Stimulated activated CD8-positive, alpha-beta memory T cell treated with anti-CD3 and anti-CD28 coated beads, Interleukin-7, amount 100 ng/mL, for 24 hours (primary cell): ENCODE data around the gene ATG9B.

ENCODE experiments used
- DNase-seq: peaks from one replicate; pipeline ENCODE4 v3.0.0-alpha.2; 2020; ENCODE audit warnings: low read depth

ATG9B gene, protein sequence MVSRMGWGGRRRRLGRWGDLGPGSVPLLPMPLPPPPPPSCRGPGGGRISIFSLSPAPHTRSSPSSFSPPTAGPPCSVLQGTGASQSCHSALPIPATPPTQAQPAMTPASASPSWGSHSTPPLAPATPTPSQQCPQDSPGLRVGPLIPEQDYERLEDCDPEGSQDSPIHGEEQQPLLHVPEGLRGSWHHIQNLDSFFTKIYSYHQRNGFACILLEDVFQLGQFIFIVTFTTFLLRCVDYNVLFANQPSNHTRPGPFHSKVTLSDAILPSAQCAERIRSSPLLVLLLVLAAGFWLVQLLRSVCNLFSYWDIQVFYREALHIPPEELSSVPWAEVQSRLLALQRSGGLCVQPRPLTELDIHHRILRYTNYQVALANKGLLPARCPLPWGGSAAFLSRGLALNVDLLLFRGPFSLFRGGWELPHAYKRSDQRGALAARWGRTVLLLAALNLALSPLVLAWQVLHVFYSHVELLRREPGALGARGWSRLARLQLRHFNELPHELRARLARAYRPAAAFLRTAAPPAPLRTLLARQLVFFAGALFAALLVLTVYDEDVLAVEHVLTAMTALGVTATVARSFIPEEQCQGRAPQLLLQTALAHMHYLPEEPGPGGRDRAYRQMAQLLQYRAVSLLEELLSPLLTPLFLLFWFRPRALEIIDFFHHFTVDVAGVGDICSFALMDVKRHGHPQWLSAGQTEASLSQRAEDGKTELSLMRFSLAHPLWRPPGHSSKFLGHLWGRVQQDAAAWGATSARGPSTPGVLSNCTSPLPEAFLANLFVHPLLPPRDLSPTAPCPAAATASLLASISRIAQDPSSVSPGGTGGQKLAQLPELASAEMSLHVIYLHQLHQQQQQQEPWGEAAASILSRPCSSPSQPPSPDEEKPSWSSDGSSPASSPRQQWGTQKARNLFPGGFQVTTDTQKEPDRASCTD

DNA sequence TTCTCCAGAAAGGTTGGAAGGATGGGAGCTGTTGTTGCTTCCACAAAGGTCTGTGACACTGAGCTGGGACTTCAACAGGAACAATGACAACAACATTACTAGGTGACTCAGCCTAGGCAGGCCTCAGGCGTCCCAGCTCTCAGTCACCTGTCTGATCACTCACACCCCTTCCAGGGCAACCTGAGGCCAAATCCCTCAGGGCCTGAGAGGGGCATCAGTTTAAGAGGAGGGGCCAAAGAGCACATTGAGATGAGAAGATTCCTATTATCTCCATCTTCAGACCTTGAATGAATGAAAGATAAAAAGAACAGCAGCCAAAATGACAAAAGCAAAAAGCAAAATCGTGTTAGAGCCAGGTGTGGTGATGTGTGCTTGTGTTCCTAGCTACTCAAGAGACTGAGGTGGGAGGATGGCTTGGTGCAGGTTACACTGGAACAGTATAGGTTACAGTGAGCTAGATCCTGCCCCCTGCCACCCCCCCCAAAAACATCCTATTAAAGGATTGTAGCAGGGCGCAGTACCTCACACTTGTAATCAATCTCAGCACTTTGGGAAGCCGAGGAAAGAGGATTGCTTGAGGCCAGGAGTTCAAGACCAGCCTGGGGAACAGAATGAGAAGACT is at the start of gene ATG9B:
Gene ATG9B, minus strand, starts transcription at position 60 of the 622 bp plus-strand sequence. CDS start 71 bp downstream, outside the sequence.
- DNase-seq = no peak

DNA sequence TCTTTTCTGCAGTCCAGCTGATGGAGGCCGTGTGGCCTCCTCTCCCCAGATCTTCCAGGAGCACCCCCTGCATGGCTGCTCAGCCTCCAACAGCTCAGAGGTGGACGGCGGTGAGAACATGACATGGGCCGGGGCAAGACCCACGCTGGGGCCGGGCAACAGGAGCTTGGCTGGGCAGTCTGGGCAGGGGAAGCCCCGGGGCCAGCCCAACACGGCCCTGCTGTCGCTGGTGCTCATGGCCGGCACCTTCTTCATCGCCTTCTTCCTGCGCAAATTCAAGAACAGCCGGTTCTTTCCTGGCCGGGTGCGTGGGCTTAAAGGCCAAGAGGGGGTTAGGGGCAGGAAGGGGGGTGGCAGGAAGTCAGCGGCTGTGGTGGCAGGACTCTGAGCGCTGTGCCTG is 49.7 kb upstream of the ATG9B start:
- no peak for DNase-seq

DNA sequence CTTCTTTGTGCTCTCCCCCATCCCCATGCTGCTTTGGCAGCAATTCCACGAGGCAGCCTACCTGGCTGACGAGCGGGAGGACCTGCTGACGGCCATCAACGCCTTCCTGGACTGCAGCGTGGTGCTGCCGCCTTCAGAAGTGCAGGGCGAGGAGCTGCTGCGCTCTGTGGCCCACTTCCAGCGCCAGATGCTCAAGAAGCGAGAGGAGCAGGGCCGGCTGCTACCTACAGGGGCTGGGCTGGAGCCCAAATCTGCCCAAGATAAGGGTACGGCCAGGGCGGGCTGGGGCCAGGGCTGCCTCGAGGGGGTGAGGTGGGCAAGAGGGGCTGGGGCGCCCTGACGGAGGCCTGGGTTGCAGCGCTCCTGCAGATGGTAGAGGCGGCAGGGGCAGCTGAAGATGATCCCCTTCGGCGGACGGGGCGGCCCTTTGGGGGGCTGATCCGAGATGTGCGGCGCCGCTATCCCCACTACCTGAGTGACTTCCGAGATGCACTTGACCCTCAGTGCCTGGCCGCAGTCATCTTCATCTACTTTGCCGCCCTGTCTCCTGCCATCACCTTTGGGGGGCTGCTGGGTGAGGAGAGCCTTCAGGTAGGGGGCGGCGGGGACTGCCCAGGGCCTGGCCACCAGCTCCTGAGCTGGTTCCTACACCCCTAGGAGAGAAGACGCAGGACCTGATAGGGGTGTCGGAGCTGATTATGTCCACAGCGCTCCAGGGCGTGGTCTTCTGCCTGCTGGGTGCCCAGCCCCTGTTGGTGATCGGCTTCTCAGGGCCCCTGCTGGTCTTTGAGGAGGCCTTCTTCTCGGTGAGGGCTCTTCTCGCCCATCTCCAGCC is 47.0 kb upstream of the ATG9B start:
- DNase-seq = no peak

DNA sequence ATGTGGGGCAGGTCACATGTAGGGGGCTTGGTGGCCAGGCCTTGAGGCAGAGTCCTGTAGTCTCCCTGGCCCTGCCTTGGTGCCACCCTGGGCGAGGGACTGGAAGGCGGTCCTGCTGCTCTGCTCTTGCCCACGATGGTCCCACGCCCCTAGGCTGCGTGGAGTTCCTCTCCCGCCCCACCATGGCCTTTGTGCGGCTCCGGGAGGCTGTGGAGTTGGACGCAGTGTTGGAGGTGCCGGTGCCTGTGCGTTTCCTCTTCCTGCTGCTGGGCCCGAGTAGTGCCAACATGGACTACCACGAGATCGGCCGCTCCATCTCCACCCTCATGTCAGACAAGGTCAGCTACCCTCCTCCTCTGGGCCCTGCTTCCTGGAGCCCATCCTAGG is 46.3 kb upstream of the ATG9B start:
- no peak for DNase-seq

DNA sequence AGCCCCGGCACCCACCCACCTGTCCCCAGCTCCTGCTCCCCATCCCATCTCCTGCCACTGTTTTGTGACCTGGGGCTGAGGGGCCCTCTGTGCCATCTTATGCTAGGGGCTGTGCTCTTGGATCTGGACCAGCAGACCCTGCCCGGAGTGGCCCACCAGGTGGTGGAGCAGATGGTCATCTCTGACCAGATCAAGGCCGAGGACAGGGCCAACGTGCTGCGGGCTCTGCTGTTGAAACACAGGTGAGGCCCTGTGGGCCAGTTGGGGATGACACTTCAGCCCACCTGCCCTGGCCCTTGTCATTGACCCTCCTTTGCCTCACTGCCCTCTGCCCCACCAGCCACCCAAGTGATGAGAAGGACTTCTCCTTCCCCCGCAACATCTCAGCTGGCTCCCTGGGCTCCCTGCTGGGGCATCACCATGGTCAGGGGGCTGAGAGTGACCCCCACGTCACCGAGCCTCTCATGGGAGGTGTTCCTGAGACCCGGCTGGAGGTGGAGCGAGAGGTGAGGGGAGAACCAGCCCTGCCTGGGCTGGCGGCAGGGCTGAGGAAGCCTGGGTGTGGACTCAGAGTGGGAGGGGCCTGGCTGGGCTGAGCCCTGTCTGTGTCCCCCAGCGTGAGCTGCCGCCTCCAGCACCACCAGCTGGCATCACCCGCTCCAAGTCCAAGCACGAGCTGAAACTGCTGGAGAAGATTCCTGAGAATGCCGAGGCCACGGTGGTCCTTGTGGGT is 45.7 kb upstream of the ATG9B start:
- DNase-seq = no peak

DNA sequence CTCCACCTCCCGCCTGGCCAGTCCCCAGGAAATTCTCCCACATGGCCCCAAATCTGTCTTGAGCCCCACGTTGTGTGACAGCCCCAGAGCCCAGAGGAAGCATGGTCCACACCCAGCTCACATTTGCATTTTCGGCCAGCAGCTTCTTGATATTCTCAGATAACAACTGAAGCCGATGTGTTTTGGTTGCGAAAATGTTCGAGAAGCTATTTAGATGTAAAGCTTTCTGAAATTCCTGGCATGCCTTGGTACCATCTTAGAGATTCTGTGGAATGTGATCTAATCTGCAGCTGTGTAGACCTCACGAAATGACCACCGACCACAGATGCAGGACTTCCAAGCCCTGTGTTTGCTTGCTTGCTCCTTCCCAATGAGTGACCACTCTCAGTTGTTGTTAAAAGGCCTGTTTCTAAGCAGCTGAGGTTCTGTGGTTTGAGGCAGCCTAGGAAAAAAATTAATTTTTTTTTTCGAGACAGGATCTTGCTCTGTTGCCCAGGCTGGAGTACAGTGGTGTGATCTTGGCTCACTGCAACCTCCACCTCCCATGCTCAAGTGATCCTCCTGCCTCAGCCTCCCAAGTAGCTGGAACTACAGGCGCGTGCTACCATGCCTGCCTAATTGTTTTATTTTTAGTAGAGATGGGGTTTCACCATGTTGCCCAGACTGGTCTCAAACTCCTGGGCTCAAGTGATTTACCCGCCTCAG is 43.9 kb upstream of the ATG9B start:
- no peak for DNase-seq

DNA sequence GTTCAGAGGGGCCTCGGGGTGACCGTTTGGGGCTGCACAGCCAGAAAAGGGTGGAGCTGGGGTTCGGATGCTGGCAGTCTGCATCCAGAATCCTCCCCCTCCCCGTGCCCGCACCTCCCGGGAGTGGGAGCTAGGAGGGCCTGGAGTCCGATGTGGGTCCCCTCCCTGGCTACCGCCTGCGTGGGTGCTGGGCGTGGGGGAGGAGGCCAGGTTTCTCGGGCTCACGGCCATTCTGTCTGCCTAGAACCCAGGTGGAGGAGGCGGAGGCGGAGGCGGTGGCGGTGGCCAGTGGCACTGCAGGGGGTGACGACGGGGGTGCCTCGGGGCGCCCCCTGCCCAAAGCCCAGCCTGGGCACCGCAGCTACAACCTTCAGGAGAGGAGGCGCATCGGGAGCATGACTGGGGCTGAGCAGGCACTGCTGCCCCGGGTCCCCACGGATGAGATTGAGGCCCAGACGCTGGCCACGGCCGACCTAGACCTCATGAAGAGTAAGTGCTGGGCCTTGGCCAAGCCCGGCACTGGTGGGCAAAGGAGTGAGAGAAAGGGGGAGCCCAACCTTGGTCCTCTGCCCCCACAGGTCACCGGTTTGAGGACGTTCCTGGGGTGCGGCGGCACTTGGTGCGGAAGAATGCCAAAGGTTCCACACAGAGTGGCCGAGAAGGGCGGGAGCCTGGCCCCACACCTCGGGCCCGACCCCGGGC is 42.1 kb upstream of the ATG9B start:
- DNase-seq = no peak

DNA sequence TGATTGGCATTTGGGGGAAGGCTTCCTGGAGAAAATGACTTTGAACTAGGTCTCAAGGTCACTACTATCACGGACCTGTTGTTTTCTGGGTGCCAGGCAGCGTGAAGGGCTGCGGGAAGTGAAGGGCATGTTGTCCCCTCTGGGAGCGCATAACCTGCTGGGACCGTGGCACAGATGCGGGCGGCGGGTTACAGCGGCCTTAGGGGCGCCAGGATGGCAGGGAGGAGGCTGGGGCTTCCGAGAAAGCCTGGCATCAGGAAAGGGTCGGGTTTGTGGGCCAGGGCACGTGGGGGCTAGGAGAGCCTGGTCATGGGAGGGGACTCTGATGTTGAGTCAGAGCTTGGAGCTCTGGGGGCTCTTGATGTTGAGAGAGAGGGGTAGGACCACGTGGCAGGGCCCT is 41.2 kb upstream of the ATG9B start:
- no peak for DNase-seq

DNA sequence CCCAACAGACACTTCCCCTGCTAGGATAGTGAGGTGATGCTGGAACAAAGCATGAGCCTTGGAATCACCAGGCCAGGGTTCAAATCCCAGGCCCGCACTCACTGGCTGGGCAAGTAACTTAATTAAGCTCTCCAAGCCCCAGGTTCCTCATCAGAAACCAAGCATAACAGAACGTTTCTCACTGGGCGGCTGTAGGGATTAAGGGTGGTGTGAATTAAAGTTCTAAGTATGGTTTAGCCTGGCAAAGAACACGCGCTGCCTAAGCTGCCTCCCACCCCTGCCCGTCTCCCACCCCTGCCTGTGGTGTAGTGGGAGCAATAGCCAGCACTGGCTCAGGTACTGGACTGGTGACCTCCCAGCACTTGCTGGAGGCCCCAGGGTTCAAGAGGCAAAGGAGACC is 40.7 kb upstream of the ATG9B start:
- DNase-seq = no peak

DNA sequence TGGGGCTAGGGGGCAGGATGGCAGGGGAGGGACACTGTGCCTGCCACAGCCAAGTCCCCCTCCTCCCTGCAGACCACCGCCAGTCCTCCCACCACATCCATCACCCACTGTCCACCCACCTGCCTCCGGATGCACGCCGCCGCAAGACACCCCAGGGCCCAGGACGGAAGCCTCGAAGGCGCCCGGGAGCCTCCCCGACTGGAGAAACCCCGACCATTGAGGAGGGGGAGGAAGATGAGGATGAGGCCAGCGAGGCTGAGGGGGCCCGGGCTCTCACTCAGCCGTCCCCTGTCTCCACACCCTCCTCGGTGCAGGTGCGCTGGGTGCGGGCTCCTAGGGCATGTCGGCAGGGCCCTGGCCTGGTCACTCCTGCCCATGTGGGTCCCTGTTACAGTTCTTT is 40.2 kb upstream of the ATG9B start:
- DNase-seq = no peak

DNA sequence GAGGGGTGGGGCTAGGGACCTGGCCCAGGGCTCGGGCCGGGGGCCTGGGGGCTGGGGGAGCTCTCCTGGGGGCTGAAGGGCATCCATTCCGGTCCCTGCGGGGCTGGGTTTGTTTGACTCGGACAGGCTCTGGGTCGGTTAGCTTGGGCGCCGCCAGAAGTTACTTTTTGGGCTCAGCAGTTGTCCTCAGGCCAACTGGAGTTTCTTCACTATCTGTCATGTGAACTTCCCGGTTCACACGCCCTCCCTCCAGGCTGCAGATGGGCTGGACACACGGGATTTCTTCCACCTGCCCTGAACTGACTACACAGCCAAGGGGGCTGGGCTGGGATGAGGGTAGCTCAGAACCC is 38.9 kb upstream of the ATG9B start:
- DNase-seq = no peak

DNA sequence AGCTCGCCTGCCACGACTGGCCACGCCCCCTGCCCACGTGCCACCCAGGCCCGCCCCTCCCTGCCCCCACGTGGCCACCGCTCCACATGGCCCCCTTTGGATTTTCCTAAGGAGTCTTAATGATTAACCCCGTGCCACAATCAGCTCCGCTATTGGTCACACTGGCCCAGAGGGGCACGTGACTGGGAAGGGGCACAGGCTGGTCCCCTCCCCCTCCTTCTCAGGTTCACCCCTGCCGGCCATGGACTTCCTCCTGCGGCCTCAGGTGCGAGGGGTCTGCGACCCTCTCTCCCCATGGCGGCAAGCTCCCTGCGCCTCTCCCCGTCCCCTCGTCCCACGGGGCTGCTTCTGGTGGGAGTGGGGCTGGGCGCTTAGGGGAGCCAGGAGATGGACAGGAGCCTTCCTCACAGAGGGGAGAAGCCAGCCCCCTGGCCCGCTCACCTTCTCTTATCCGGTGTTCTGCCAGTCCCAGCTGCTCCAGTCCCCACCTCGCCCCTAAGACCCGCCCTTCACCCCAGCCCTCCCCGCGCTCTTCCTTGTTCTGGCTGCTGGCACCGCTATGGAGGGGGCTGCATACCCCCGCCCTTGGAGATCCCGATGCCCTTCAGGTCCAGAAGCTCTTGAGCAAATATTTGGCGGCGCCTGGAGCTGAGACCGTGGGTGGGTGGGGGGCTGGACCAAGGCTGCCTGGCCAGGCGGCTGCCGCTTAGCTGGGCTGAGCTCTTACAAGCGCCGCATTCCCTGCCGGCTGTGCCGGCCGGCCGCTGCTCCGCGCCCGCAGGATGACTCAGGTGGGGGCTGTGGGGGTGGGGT is 38.3 kb upstream of the ATG9B start:
- DNase-seq = no peak

DNA sequence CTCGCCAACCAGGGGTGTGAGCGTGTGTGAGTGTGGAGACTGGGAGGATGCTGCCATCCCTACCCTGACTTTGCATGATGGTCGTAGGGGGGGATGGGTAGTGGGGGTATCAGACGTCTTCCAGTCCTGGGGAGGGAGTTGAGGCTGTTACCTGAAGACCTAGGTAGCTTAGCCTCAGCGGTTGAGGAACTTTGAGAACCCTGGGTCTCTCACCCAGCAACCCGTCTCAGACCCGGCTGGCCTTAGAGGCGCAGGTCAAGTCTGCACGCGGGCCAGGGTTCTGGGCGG is 37.8 kb upstream of the ATG9B start:
- DNase-seq = no peak

DNA sequence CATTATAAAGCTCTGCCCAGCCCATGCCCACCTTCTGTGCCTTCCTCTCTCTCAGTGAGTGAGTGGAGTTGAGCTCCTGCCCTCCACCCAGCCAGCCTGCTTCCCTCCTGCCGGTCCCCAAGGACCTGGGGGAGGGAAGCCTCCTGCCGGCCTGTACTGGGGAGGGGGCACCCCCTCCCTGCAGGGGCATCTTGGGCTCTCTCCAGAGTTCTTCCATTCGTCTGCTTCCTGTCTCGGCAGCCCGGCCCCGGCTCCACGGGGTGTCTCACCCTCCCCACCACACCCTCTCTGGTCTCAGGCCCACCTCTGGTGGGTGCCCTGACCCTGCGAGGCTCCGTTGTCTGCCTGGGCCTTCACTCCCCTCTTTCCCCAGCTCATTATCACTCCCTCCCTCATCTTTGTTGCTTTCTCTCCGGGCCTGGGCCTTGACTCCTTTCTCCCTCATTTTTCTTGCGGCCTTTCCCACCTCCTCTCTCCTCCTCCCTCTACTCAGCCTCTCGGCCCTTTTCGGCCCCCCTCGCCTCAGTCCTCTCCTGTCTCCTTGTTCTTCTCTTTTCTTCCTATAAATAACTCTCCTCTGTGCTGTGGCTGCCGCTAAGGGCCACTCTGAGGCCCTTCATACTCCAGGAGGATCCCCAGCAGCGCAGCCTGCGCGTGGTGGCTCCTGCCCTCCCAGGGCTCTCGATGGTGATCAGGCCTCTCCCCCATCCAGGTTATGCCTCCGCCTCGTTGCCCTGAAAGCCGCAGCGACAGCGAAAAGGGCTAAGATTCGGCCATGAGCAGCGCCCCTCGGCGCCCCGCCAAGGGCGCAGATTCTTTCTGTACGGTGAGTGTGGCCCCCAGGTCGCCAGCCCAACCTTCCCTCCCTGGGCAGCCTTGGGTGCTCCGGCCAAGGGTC is 37.2 kb upstream of the ATG9B start:
- no peak for DNase-seq

DNA sequence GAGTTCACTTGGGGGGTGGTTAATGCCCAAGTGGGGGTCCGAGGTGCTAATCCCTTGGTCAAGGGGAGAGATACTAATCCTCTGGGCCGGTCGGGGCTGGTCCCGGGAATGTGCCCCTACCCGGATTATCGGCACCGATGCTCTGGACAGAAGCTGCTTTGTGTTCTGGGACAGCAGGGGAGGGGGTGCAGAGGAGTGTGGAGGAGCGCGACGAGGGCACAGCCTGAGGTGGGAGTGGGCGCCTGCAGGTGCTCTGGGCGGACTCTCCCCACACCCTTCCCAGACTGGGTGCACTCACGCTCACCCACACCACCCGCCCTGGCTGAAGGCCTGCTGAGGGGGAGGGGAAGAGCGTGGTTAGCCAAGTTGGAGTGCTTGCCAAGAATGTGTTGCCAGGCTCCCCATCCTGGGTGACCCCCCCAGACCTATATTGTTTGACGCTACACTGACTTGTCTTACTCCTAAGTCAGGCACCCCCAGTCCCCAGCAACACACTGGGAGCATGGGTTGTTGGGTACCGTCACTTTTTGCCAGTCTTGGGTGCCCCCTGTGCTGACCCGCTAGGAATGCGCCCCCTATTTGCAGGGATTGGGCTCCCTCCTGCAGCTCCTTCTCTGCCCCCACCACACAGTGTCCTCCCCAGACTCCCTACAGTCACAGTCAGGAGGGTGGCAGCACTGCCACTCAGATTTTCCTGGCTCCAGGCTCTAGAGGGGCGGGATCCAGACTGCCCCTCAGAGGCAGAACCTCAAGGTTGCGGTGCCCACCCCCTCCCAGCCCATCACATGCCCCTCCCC is 36.3 kb upstream of the ATG9B start:
- DNase-seq = no peak

DNA sequence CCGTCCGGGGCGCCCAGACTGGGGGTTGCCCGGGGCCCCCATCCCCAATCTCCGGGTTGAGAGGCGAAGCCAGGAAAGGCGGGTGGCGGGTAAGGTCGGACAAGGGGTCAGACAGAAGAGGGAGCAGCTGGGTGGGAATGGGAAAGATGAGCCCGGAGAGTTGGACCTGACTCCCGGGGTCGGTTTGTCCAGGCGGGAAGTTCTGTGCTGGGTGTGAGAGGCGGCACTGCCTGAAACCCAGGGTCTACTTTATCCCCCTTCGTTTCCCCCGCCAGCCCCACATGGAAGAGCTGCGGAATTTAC is 35.8 kb upstream of the ATG9B start:
- no peak for DNase-seq

DNA sequence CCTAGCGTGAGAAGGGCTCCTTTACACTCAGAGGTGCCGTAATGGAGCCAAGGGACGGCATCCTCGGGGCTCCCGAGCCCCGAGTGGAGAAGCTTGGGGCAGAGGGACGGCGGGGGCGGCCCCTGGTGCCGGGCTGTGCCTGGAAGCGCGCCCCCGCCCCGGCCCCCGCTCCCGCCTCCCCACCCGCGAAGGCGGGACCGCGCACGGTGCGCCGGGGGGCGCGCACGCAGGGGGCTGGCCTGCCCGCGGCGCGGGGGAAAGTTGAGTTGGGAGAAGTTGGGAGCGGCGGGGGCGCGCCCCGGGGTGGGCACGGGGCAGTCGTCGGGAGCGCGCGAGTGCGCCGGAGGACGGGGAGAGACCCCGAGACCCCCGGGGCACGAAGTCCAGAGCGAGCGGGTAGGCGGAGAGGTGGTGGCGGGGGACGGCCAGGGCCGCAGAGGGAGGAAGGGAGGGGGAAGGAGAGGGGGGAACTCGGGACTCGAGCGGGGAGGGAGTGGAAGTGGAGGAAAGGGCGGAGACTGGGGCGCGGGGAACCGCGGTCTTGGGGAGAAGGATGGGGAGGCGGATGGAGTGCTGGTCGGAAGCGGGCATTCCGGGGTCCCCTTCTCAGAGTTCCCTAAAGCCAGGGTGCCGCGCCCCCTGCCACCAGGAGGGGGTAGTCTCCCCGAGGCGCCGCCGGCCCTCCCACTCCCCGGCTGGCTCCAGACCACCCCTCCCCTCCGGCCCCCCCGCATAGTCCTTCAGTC is 35.2 kb upstream of the ATG9B start, which contains the start of gene SLC4A2:
Gene SLC4A2, plus strand, starts transcription at position 223 of the 746 bp plus-strand sequence. CDS start 2,399 bp downstream, outside the sequence.
- peak; percentile 42 for DNase-seq
